HG02571 (cell line): Measurements from ENCODE around the gene DNAH10.

Experiments used
- ATAC-seq: cut with Tn5 transposase; IDR thresholded peaks from one replicate; pipeline ENCODE4 v1.9.1; 2021; ENCODE audit warnings: mild to moderate bottlenecking, moderate library complexity; ENCODE audit not compliant: unreplicated experiment

DNAH10 gene, protein sequence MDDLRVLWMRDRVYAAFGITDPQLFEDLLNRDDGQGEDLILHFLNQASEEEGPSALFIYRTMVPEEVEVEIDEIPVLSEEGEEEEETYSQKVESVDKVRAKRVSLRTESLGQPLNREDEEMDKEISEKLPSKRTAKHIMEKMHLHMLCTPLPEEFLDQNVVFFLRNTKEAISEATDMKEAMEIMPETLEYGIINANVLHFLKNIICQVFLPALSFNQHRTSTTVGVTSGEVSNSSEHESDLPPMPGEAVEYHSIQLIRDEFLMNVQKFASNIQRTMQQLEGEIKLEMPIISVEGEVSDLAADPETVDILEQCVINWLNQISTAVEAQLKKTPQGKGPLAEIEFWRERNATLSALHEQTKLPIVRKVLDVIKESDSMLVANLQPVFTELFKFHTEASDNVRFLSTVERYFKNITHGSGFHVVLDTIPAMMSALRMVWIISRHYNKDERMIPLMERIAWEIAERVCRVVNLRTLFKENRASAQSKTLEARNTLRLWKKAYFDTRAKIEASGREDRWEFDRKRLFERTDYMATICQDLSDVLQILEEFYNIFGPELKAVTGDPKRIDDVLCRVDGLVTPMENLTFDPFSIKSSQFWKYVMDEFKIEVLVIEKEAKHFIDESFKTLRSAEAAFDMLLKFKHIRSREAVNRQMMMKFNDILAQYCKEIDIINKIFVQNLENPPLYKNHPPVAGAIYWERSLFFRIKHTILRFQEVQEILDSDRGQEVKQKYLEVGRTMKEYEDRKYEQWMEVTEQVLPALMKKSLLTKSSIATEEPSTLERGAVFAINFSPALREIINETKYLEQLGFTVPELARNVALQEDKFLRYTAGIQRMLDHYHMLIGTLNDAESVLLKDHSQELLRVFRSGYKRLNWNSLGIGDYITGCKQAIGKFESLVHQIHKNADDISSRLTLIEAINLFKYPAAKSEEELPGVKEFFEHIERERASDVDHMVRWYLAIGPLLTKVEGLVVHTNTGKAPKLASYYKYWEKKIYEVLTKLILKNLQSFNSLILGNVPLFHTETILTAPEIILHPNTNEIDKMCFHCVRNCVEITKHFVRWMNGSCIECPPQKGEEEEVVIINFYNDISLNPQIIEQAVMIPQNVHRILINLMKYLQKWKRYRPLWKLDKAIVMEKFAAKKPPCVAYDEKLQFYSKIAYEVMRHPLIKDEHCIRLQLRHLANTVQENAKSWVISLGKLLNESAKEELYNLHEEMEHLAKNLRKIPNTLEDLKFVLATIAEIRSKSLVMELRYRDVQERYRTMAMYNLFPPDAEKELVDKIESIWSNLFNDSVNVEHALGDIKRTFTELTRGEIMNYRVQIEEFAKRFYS (N-terminal part only)

GRCh38 chr12:123761841-123762714 is at the start of gene DNAH10:
Gene DNAH10 (plus strand): TSS chr12:123762301. CDS start chr12:123762337, 36 bp downstream.
- no peak for ATAC-seq

DNA sequence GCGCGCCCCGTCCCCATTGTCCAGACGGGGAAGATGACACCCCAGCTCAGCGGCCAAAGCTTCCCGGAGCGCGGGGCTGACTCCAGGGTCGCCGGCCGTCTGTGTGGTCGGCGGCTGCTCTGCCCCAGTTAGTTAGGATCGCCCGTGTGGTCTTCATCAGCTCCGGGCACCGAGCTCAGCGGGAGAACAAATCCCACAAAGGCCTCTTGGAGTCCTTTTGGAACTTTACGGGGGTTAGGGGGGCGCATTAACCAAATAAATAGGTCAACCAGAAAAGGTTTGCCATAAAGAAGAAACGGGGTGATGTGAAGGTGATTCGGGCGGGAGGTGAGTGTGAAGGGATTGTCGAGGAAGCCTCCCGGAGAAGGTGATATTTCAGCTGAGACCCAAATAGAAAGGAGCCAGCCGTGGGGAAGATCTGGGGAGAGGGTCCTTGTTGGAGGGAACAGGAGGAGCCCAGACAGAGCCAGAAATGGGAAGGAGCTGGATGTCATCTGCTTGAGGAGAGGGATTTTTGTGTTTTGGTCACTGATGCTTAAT is 49.3 kb upstream of the DNAH10 start:
- ATAC-seq: no peak

GRCh38 chr12:123713398-123713797 is 48.7 kb upstream of the DNAH10 start:
- ATAC-seq: no peak

DNA sequence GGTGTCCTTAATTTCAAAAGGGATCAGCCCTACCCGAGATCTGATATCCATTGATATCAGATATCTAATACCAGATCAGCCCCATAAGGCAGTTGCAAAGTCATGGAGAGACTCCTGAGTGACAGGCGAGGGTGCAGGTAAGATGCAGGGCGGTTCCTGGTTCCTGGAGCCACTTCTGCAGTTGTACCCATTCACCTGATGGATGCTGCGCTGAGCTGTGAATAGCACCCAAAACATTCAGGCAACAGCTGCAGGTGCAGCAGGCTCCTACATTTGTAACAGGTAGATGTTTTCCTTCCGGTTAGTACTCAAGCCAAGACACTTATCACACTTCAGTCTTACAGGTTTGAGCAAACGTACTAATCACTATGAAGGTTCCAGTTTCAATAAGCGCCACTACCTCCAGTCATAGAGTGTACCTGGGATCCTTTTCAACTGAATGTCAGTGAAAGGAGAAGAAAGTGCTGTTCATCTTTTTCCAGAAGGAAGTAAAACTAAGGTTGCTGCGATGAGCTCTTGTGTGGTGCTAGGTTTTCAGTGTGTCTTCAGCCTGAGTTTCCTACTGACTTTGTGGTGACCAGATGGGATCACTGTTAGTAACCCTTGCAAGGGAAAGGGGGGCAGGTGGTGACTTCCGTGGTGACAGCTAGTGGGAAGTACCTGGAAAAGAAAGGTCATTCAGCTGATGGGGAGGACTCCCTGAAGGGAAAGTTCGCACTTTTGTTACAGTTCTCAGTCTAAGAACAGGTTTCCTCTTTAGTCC is 48.1 kb upstream of the DNAH10 start:
- ATAC-seq: no peak

DNA sequence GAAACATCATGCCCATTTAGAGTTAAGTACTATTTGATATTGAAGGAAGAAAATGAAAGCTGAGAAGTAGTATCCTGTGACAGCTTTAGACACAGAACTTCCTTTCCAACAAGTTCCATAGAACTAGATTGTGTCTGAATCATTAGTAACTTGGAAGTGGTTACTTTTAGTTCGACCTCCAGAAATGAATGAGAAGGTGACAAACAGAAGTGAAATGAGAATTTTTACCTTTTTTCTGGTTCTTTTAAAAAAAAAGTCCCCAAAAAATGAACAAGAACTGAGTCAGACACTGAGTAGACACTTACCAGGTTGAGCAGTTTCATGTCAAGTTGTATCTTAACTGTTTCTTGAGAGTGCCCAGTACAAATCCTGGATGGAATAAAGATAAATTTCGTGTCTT is 46.9 kb upstream of the DNAH10 start:
- no peak for ATAC-seq

- no peak for ATAC-seq
Measured at GRCh38 chr12:123717350-123717749, 44.8 kb upstream of the DNAH10 start.

- no peak for ATAC-seq
Measured at GRCh38 chr12:123720141-123720814, 41.8 kb upstream of the DNAH10 start.

DNA sequence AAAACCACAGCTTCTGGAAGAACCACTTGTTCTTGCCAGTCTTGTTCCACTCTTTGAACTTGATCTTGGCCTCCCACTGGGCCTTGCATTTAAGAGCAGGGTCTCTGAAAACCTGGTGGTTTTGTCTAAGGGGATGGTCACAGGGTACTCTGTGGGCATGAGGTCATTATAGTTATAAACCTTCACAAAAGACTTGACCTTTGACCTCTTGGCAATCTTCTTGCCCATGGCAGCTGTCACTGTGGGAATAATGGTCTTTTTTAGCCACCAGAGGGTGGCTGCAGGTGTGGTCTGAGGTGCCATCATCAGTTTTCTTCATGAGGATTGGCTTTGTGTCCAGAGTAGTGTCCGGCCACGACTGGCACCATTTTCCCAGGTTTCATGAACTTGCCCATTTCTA is 40.9 kb upstream of the DNAH10 start:
- no peak for ATAC-seq

DNA sequence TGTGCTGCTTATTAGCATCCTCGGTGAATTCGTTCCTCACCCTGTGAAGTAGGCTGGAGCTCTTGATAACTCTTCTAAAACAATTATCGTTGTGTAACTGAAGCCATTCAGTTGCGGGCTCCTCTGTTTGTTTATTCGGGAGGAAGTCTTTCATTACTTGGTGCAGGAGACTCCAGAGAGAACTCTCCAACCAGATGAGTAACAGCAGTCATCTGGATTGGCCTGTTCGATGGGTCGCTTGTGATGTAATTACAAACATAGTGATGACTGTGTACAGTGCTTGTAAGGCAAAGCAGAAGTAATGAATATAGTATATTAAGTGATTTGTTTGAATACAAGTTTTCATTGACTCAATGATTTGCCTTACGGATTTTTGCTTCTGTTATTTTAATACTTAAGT is 39.1 kb upstream of the DNAH10 start:
- no peak for ATAC-seq

GRCh38 chr12:123723765-123724164 is 38.3 kb upstream of the DNAH10 start:
- ATAC-seq: no peak

- no peak for ATAC-seq
Measured at GRCh38 chr12:123726244-123726643, 35.9 kb upstream of the DNAH10 start.

GRCh38 chr12:123726962-123727361 is 35.1 kb upstream of the DNAH10 start:
- no peak for ATAC-seq

GRCh38 chr12:123727878-123728277 is 34.2 kb upstream of the DNAH10 start:
- no peak for ATAC-seq

GRCh38 chr12:123731596-123731995 is 30.5 kb upstream of the DNAH10 start:
- no peak for ATAC-seq

DNA sequence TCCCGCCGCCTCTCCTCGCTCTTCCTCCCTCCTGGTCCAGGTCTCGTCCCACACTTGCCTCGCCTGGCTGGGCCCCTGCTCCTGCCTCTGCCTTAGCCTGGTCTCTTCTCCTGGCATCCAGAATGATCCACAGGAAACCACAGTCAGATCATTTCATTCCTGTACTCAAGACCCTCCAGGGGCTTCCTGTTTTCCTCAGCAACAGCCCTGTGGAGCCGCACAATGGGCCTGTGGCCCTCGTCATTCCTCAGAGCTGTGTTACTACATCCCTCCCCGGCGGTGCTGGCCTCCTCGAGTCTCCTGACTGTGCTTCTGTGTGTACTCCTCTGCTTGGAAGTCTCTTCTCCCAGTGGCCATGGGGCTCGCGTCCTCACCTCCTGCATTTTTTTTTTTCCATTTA is 29.9 kb upstream of the DNAH10 start:
- ATAC-seq: no peak

GRCh38 chr12:123733229-123733628 is 28.9 kb upstream of the DNAH10 start:
- no peak for ATAC-seq

- ATAC-seq: no peak
Measured at GRCh38 chr12:123734268-123734667, 27.8 kb upstream of the DNAH10 start.

DNA sequence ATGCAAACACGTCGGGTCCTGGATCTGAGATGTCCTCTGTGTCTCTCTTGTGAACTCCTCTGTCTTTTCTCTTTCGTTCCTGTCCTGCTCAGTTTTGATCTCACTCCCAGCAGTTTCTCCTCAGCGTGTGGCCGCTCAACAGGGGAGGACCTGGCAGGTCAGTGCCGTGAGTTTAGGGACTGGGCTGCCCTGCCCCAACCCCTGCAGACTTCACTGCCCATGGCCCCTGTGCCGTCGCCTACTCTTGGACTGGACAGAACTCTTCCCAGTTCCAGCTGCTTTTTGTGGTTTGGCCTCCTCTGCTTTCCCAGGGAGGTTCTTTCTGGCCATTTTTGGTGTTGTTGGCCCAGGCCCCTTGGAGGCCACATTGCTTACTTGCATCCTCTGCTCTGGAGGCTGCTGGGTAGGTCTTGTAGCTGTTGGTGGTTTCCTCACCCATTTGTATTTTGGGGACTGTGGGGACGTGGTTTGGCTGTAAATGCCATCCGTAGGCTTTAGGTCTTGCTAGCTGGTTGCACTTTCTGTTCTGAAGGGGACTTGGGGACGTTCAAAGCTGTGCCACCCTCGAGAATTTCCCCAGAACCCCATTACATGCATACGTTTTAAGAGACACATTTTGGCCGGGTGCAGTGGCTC is 20.0 kb upstream of the DNAH10 start:
- ATAC-seq: no peak
